K562 (cell line): ENCODE results near the gene NPR3. TPM values are rescaled to one million over a fixed set of nuclear protein-coding genes. Genes with fewer than 3 reads are reported as not detected.

Experiments used
- ATAC-seq: fragments of 200-7000 bp; cut with Tn5 transposase; 3 replicates; pipeline ENCODE4 v1.9.1; 2020; ENCODE audit warnings: moderate library complexity
- BruUV-seq: library from RNA; stranded (reverse); fragments of 400-500 nt; replicated peaks from 2 replicates; lab custom pipeline; 2021; lab: Mats Ljungman, UMichigan
- CTCF ChIA-PET: fragments of 300-600 bp; formaldehyde crosslinking; extraction: SDS; loops from one replicate; lab custom pipeline; 2021; ENCODE audit warnings: low intra/inter-chr PET ratio; lab: Yijun Ruan, JAX
- POLR2A ChIA-PET: fragments of 300-600, 350-650 bp; sonication (Branson Sonifier 250); formaldehyde crosslinking; extraction: SDS; loops from one replicate; lab custom pipeline; 2021; ENCODE audit warnings: antibody characterized with exemption, inconsistent platforms; lab: Yijun Ruan, JAX
- DNase-seq, 4 experiments: peaks; one replicate each; pipeline versions ENCODE4 v3.0.0 to v3.0.0-alpha.2; 2011 to 2018; ENCODE audit warnings: low spot score in 3 of 4, mixed read lengths in 3 of 4; ENCODE audit errors: extremely low read depth in 1 of 4
- FAIRE-seq: peaks from 2 replicates; lab custom pipeline; 2011; peaks lifted over from hg19 to GRCh38; lab: Jason Lieb, UNC
- H2AFZ ChIP-seq: 2 replicates; pipeline ENCODE4 v1.6.0; 2011; ENCODE audit warnings: low read depth, low read length, control low read depth, inconsistent platforms
- H3K27ac ChIP-seq: fragments of 200-600 bp; 3 replicates; pipeline ENCODE4 v1.8.0; 2011; ENCODE audit warnings: low read depth, mild to moderate bottlenecking, control low read depth, inconsistent platforms, low read length, moderate library complexity, mixed read lengths; ENCODE audit errors: extremely low read depth
- H3K27me3 ChIP-seq, 2 experiments: fragments of 300-600 bp in 1 of 2; 2 replicates in 1 of 2; 3 replicates in 1 of 2; pipeline versions ENCODE4 v1.6.0 to v1.8.0; 2011; ENCODE audit warnings: inconsistent platforms in 2 of 2, low read length in 2 of 2, mild to moderate bottlenecking in 1 of 2, mixed read lengths in 1 of 2, moderate library complexity in 1 of 2; ENCODE audit not compliant: control insufficient read depth in 2 of 2, insufficient read depth in 2 of 2
- H3K36me3 ChIP-seq: fragments of 300-600 bp; 3 replicates; pipeline ENCODE4 v1.8.0; 2011; ENCODE audit warnings: mild to moderate bottlenecking, low read length, inconsistent platforms; ENCODE audit not compliant: control insufficient read depth, insufficient read depth
- H3K4me1 ChIP-seq, 2 experiments: fragments of 200-600 bp in 1 of 2; replicated peaks in 1 of 2; 2 replicates in 1 of 2; 3 replicates in 1 of 2; pipeline versions ENCODE4 v1.5.1 to v1.8.0; 2011; ENCODE audit warnings: inconsistent platforms in 2 of 2, low read length in 2 of 2, mild to moderate bottlenecking in 1 of 2, mixed read lengths in 1 of 2, moderate library complexity in 1 of 2; ENCODE audit not compliant: control insufficient read depth in 2 of 2, insufficient read depth in 2 of 2
- H3K4me2 ChIP-seq: 2 replicates; pipeline ENCODE4 v1.6.1; 2011; ENCODE audit warnings: low read length, control low read depth, inconsistent platforms, mixed read lengths; ENCODE audit not compliant: insufficient read depth
- H3K4me3 ChIP-seq: fragments of 200-600 bp; sonication (generic), shearing (Covaris generic); 2 replicates; pipeline ENCODE4 v1.5.1; 2016; ENCODE audit warnings: control low read depth, inconsistent platforms
- H3K79me2 ChIP-seq: fragments of 200-600 bp; 3 replicates; pipeline ENCODE4 v1.8.0; 2011; ENCODE audit warnings: low read length, inconsistent platforms; ENCODE audit not compliant: control insufficient read depth, insufficient read depth
- H3K9ac ChIP-seq, 2 experiments: 2 replicates each; pipeline versions ENCODE4 v1.6.0 to v1.6.1; 2011; ENCODE audit warnings: low read depth in 2 of 2, low read length in 2 of 2, control low read depth in 1 of 2, inconsistent platforms in 1 of 2, mild to moderate bottlenecking in 1 of 2, mixed read lengths in 1 of 2; ENCODE audit not compliant: insufficient read depth in 1 of 2
- H3K9me1 ChIP-seq: one replicate; pipeline ENCODE4 v1.6.0; 2011; ENCODE audit warnings: inconsistent platforms, mild to moderate bottlenecking, low read length, moderate library complexity; ENCODE audit not compliant: control insufficient read depth, insufficient read depth
- H3K9me3 ChIP-seq: replicated peaks from 2 replicates; pipeline ENCODE4 v1.5.1; 2011; ENCODE audit warnings: low read depth, low read length, inconsistent platforms; ENCODE audit not compliant: control insufficient read depth, insufficient read depth
- H4K20me1 ChIP-seq: replicated peaks from 2 replicates; pipeline ENCODE4 v1.6.1; 2011; ENCODE audit warnings: low read length, inconsistent platforms, mixed read lengths; ENCODE audit not compliant: control insufficient read depth, insufficient read depth
- NKRF ChIP-seq: fragments of 450-650 bp; IDR thresholded peaks from 2 replicates; pipeline ENCODE4 v1.6.1; 2016; ENCODE audit warnings: borderline replicate concordance
- ZFP36 ChIP-seq: fragments of 150-350 bp; IDR thresholded peaks from 2 replicates; pipeline ENCODE4 v1.6.1; 2018; ENCODE audit warnings: low read length, low read depth; ENCODE audit not compliant: partially characterized antibody
- WGBS: fragments of 100-300 bp; shearing (Covaris generic); methylation state at CpG from one replicate; pipeline ENCODE4 v1.1.6; 2016; ENCODE audit warnings: low coverage, mixed read lengths; ENCODE audit not compliant: insufficient coverage; ENCODE audit errors: missing lambda C conversion rate; 5-methylcytosine and 5-hydroxymethylcytosine counted together
- in situ Hi-C: fragments of 300-500 bp; cut with MboI; formaldehyde crosslinking; loops from 4 replicates; pipeline ENCODE4 v1.15.0; 2018; ENCODE audit warnings: inconsistent platforms, mixed read lengths
- intact Hi-C: fragments of 100-400 bp; cut with micrococcal nuclease; formaldehyde crosslinking; loops from 2 replicates; pipeline ENCODE4 v1.14.2; 2022
- polyA plus RNA-seq, 8 experiments: library from polyadenylated mRNA; depleted of rRNA in 4 of 8; stranded (reverse) in 5 of 8; unstranded in 3 of 8; fragments of >200 nt; fragmentation: Nextera tagmentation in 2 of 8; fragmentation: Illumina TruSeq in 1 of 8; extraction: Ambion mirVana in 2 of 8; extraction: Trizol in 1 of 8; gene quantifications; 2 replicates each; pipeline versions ENCODE4 v1.2.1 to v1.2.3, GENCODE V29; 2011 to 2014; ENCODE audit warnings: inconsistent platforms in 1 of 8, missing spikeins in 1 of 8
- total RNA-seq, 7 experiments: library from RNA; depleted of rRNA in 6 of 7; stranded (reverse); fragments of >200 nt in 6 of 7; fragmentation: Illumina TruSeq in 2 of 7; extraction: Trizol in 2 of 7; gene quantifications; 2 replicates each; pipeline versions ENCODE4 v1.2.1 to v1.2.3, GENCODE V29; 2011 to 2021; ENCODE audit warnings: low replicate concordance in 1 of 7

Gene NPR3
- total and polyA plus RNA-seq, 9 of the 15 experiments (the other 6 are each of a cell fraction or from before 2014, with no cell fraction given), result 0.01 to 0.11 (median 0.04) TPM; not detected in 2

GRCh38 chr5:32684260-32684659 is 26.9 kb upstream of the NPR3 start:
- POLR2A ChIA-PET, result no interaction called here
- Histone ChIP-seq H3K27ac (no peak overlapping the region), H2AFZ (no peak overlapping the region), H3K79me2 (no peaks in the 10 kb centered on the region), H3K4me2 (no peak overlapping the region), H4K20me1 (no peaks in the 10 kb centered on the region), H3K4me1 (no peaks in the 10 kb centered on the region), H3K9ac (no peak overlapping the region), H3K9me3 (0 out of 2 replicates have a peak, but pooled peaks cover 2% of the 10 kb centered on the region), H3K4me3 (no peak overlapping the region), H3K9me1 (no peaks in the 10 kb centered on the region)
- no peak for DNase-seq
- 0% methylated on average over 1 of the region's 1 CpG for WGBS
- no TSS peak for BruUV-seq
- intact Hi-C loops, result no loop called here
- TF ChIP-seq NKRF, result no peak
- peak; percentile 49 for TF ChIP-seq ZFP36
- TF ChIP-seq, all 486 proteins: peak for 1
- Histone ChIP-seq H3K36me3 (no peaks in the 10 kb centered on the region), H3K27me3 (no peaks in the 10 kb centered on the region)
- CTCF ChIA-PET, result no interaction called here
- no peak for ATAC-seq
- FAIRE-seq, result no peak
- in situ Hi-C loops, result no loop called here
